Measurements from ENCODE around the gene ST6GALNAC4. TPM values are rescaled to one million over a fixed set of nuclear protein-coding genes. Genes with fewer than 3 reads are reported as not detected.

Gene ST6GALNAC4
- total RNA-seq, 1 donor from 2014 or later: 15.8 TPM

GRCh38 chr9:127877566-127877998 lies 39.3 kb downstream of the ST6GALNAC4 start, which contains the start of gene AK1:
TSS of gene AK1 (minus strand) at chr9:127877675. CDS start at chr9:127874617, 3,058 bp downstream.
- Mint-ChIP-seq H3K27me3 (ENCODE audit: unreplicated experiment) (peaks cover 11% of the 10 kb centered on the region), H3K4me1 (ENCODE audit: low read depth, unreplicated experiment) (peaks cover 4% of the 10 kb centered on the region), H3K9me3 (ENCODE audit: unreplicated experiment) (no peaks in the 10 kb centered on the region), H3K27ac (ENCODE audit: unreplicated experiment) (peak within 1 kb of the TSS; percentile 92), H3K4me3 (ENCODE audit: unreplicated experiment) (peak within 1 kb of the TSS; percentile 94), H3K36me3 (ENCODE audit: unreplicated experiment) (no peaks in the 10 kb centered on the region)
- no peak for TF ChIP-seq CTCF (IDR thresholded peaks at IDR 0.05; ENCODE audit: partially characterized antibody, unreplicated experiment)
- peak; percentile 84 for DNase-seq

GRCh38 chr9:127876764-127877562 lies 39.9 kb downstream of the ST6GALNAC4 start:
- no peak for TF ChIP-seq CTCF (IDR thresholded peaks at IDR 0.05; ENCODE audit: partially characterized antibody, unreplicated experiment)
- peak overlapping the region; percentile 94 for H3K4me3 Mint-ChIP-seq (ENCODE audit: unreplicated experiment)

GRCh38 chr9:127876026-127876763 lies 40.6 kb downstream of the ST6GALNAC4 start:
- H3K4me3 Mint-ChIP-seq (ENCODE audit: unreplicated experiment): peak overlapping the region; percentile 64
- peaks cover 4% of the 10 kb centered on the region for H3K4me1 Mint-ChIP-seq (ENCODE audit: low read depth, unreplicated experiment)
- H3K27ac Mint-ChIP-seq (ENCODE audit: unreplicated experiment): peak overlapping the region; percentile 52
- DNase-seq: no peak
- no peak for TF ChIP-seq CTCF (IDR thresholded peaks at IDR 0.05; ENCODE audit: partially characterized antibody, unreplicated experiment)
- H3K36me3 Mint-ChIP-seq (ENCODE audit: unreplicated experiment): peaks cover 4% of the 10 kb centered on the region
- H3K9me3 Mint-ChIP-seq (ENCODE audit: unreplicated experiment): peaks cover 2% of the 10 kb centered on the region
- peaks cover 13% of the 10 kb centered on the region for H3K27me3 Mint-ChIP-seq (ENCODE audit: unreplicated experiment)

More at GRCh38 chr9:127876764-127877562, 39.9 kb downstream of the ST6GALNAC4 start:
- DNase-seq: no peak
- Mint-ChIP-seq H3K4me1 (ENCODE audit: low read depth, unreplicated experiment) (peaks cover 4% of the 10 kb centered on the region), H3K27me3 (ENCODE audit: unreplicated experiment) (peaks cover 11% of the 10 kb centered on the region), H3K27ac (ENCODE audit: unreplicated experiment) (peak overlapping the region; percentile 92), H3K36me3 (ENCODE audit: unreplicated experiment) (no peaks in the 10 kb centered on the region), H3K9me3 (ENCODE audit: unreplicated experiment) (no peaks in the 10 kb centered on the region)

GRCh38 chr9:127875306-127875966 lies 41.4 kb downstream of the ST6GALNAC4 start:
- DNase-seq: no peak
- H3K27ac Mint-ChIP-seq (ENCODE audit: unreplicated experiment): peak overlapping the region; percentile 52
- H3K36me3 Mint-ChIP-seq (ENCODE audit: unreplicated experiment): peaks cover 4% of the 10 kb centered on the region

More at GRCh38 chr9:127875306-127875966, 41.4 kb downstream of the ST6GALNAC4 start:
- no peak for TF ChIP-seq CTCF (IDR thresholded peaks at IDR 0.05; ENCODE audit: partially characterized antibody, unreplicated experiment)
- H3K27me3 Mint-ChIP-seq (ENCODE audit: unreplicated experiment): peaks cover 13% of the 10 kb centered on the region
- H3K9me3 Mint-ChIP-seq (ENCODE audit: unreplicated experiment): peaks cover 2% of the 10 kb centered on the region
- peaks cover 4% of the 10 kb centered on the region for H3K4me1 Mint-ChIP-seq (ENCODE audit: low read depth, unreplicated experiment)
- H3K4me3 Mint-ChIP-seq (ENCODE audit: unreplicated experiment): peak overlapping the region; percentile 64

Measured in glutamatergic neuron (in vitro differentiated cells).